ENCODE results near the gene THSD7B.

Gene THSD7B

DNA sequence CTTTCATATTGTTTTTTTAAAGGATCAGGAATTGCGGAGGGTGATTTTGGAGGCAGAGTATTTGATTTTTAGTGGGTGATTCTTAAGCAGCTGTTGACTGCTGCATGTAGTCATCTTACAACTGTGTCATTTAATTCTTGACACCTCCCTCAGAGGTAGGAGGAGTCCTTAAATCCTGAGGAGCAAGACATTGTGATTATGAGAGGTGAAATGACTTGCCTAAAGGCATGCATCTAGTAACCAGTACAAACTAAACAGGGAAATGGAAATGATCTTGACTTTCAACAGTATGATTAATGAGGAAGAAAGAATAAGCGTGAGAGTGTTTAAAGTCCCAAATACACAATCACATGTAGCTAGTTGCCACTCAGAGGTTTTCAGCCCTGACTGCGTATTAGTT lies 440.7 kb downstream of the THSD7B start:
- no peak for ATAC-seq
- TF ChIP-seq OSR1 (CRISPR knock-in tag; IDR thresholded peaks at IDR 0.05), result no peak
- TF ChIP-seq, protein P1, sequence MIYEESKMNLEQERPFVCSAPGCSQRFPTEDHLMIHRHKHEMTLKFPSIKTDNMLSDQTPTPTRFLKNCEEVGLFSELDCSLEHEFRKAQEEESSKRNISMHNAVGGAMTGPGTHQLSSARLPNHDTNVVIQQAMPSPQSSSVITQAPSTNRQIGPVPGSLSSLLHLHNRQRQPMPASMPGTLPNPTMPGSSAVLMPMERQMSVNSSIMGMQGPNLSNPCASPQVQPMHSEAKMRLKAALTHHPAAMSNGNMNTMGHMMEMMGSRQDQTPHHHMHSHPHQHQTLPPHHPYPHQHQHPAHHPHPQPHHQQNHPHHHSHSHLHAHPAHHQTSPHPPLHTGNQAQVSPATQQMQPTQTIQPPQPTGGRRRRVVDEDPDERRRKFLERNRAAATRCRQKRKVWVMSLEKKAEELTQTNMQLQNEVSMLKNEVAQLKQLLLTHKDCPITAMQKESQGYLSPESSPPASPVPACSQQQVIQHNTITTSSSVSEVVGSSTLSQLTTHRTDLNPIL (CRISPR knock-in tag; IDR thresholded peaks at IDR 0.05; ENCODE audit: low read depth), result no peak
- TF ChIP-seq PPARA (CRISPR knock-in tag; IDR thresholded peaks at IDR 0.05; ENCODE audit: borderline replicate concordance), result no peak
- TF ChIP-seq TCF4 (CRISPR knock-in tag; IDR thresholded peaks at IDR 0.05; ENCODE audit: borderline replicate concordance), result no peak
- TF ChIP-seq ZC3H10 (CRISPR knock-in tag; IDR thresholded peaks at IDR 0.05), result no peak
- TF ChIP-seq, protein P2, sequence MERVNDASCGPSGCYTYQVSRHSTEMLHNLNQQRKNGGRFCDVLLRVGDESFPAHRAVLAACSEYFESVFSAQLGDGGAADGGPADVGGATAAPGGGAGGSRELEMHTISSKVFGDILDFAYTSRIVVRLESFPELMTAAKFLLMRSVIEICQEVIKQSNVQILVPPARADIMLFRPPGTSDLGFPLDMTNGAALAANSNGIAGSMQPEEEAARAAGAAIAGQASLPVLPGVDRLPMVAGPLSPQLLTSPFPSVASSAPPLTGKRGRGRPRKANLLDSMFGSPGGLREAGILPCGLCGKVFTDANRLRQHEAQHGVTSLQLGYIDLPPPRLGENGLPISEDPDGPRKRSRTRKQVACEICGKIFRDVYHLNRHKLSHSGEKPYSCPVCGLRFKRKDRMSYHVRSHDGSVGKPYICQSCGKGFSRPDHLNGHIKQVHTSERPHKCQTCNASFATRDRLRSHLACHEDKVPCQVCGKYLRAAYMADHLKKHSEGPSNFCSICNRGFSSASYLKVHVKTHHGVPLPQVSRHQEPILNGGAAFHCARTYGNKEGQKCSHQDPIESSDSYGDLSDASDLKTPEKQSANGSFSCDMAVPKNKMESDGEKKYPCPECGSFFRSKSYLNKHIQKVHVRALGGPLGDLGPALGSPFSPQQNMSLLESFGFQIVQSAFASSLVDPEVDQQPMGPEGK (CRISPR knock-in tag; IDR thresholded peaks at IDR 0.05; ENCODE audit: borderline replicate concordance), result no peak
- no peak for TF ChIP-seq ZNF8 (CRISPR knock-in tag; IDR thresholded peaks at IDR 0.05)
- TF ChIP-seq, protein P3, sequence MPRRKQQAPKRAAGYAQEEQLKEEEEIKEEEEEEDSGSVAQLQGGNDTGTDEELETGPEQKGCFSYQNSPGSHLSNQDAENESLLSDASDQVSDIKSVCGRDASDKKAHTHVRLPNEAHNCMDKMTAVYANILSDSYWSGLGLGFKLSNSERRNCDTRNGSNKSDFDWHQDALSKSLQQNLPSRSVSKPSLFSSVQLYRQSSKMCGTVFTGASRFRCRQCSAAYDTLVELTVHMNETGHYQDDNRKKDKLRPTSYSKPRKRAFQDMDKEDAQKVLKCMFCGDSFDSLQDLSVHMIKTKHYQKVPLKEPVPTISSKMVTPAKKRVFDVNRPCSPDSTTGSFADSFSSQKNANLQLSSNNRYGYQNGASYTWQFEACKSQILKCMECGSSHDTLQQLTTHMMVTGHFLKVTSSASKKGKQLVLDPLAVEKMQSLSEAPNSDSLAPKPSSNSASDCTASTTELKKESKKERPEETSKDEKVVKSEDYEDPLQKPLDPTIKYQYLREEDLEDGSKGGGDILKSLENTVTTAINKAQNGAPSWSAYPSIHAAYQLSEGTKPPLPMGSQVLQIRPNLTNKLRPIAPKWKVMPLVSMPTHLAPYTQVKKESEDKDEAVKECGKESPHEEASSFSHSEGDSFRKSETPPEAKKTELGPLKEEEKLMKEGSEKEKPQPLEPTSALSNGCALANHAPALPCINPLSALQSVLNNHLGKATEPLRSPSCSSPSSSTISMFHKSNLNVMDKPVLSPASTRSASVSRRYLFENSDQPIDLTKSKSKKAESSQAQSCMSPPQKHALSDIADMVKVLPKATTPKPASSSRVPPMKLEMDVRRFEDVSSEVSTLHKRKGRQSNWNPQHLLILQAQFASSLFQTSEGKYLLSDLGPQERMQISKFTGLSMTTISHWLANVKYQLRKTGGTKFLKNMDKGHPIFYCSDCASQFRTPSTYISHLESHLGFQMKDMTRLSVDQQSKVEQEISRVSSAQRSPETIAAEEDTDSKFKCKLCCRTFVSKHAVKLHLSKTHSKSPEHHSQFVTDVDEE (CRISPR knock-in tag; IDR thresholded peaks at IDR 0.05), result no peak
- TF ChIP-seq SNAI2 (CRISPR knock-in tag; IDR thresholded peaks at IDR 0.05), result no peak
- TF ChIP-seq ZFP30 (CRISPR knock-in tag; IDR thresholded peaks at IDR 0.05), result no peak
- TF ChIP-seq ZNF565 (CRISPR knock-in tag; conservative IDR thresholded peaks at IDR 0.05; ENCODE audit: low read depth), result no peak
- no peak for TF ChIP-seq ZFP3 (CRISPR knock-in tag; IDR thresholded peaks at IDR 0.05)
- TF ChIP-seq BACH2 (CRISPR knock-in tag; IDR thresholded peaks at IDR 0.05; ENCODE audit: borderline replicate concordance), result no peak

GRCh38 chr2:137207030-137207429 lies 441.7 kb downstream of the THSD7B start:
- no peak for ATAC-seq
- TF ChIP-seq ESRRG (CRISPR knock-in tag; IDR thresholded peaks at IDR 0.05) (no peak), ZNF8 (CRISPR knock-in tag; IDR thresholded peaks at IDR 0.05) (no peak), ZC3H10 (CRISPR knock-in tag; IDR thresholded peaks at IDR 0.05) (no peak), GLIS3 (CRISPR knock-in tag; IDR thresholded peaks at IDR 0.05) (no peak), ZFP30 (CRISPR knock-in tag; IDR thresholded peaks at IDR 0.05) (no peak), ZNF70 (CRISPR knock-in tag; IDR thresholded peaks at IDR 0.05) (no peak), ARNTL (CRISPR knock-in tag; IDR thresholded peaks at IDR 0.05; ENCODE audit: borderline replicate concordance, low read depth) (no peak), TCF4 (CRISPR knock-in tag; IDR thresholded peaks at IDR 0.05; ENCODE audit: borderline replicate concordance) (no peak), RARB (CRISPR knock-in tag; IDR thresholded peaks at IDR 0.05) (no peak), ISL1 (CRISPR knock-in tag; IDR thresholded peaks at IDR 0.05) (no peak), BACH2 (CRISPR knock-in tag; IDR thresholded peaks at IDR 0.05; ENCODE audit: borderline replicate concordance) (no peak)
- TF ChIP-seq, protein P4, sequence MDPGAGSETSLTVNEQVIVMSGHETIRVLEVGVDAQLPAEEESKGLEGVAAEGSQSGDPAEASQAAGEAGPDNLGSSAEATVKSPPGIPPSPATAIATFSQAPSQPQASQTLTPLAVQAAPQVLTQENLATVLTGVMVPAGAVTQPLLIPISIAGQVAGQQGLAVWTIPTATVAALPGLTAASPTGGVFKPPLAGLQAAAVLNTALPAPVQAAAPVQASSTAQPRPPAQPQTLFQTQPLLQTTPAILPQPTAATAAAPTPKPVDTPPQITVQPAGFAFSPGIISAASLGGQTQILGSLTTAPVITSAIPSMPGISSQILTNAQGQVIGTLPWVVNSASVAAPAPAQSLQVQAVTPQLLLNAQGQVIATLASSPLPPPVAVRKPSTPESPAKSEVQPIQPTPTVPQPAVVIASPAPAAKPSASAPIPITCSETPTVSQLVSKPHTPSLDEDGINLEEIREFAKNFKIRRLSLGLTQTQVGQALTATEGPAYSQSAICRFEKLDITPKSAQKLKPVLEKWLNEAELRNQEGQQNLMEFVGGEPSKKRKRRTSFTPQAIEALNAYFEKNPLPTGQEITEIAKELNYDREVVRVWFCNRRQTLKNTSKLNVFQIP (CRISPR knock-in tag; IDR thresholded peaks at IDR 0.05; ENCODE audit: borderline replicate concordance, low read depth), result no peak
- TF ChIP-seq, protein P2 (CRISPR knock-in tag; IDR thresholded peaks at IDR 0.05; ENCODE audit: borderline replicate concordance), result no peak
- TF ChIP-seq, protein P3 (CRISPR knock-in tag; IDR thresholded peaks at IDR 0.05), result no peak

All from SK-N-SH treated with all-trans-retinoic acid at 6 μM for 48 hours (cell line).